ENCODE data around the gene FADS3.

Gene FADS3

GRCh38 chr11:61862714-61863547 is 28.4 kb downstream of the FADS3 start:
- in situ Hi-C loops (cut with HindIII; ENCODE audit: low sequenced_read_pairs), result no loop called here
- no peak for TF ChIP-seq CTCF (IDR thresholded peaks at IDR 0.05; ENCODE audit: low read depth, low read length)
- no peak overlapping the region for H3K4me3 ChIP-seq (ENCODE audit: low read depth, low read length)

GRCh38 chr11:61861634-61862033 is 29.7 kb downstream of the FADS3 start:
- DNase-seq (ENCODE audit: low read depth, low spot score), result no peak
- no peak for TF ChIP-seq CTCF (IDR thresholded peaks at IDR 0.05; ENCODE audit: low read depth, low read length)
- in situ Hi-C loops (cut with HindIII; ENCODE audit: low sequenced_read_pairs), result no loop called here
- H3K4me3 ChIP-seq (ENCODE audit: low read depth, low read length), result no peak overlapping the region

More at GRCh38 chr11:61862714-61863547, 28.4 kb downstream of the FADS3 start:
- DNase-seq (ENCODE audit: low read depth, low spot score), result no peak

GRCh38 chr11:61860054-61860903 is 31.1 kb downstream of the FADS3 start:
- TF ChIP-seq CTCF (IDR thresholded peaks at IDR 0.05; ENCODE audit: low read depth, low read length), result no peak
- in situ Hi-C loops (cut with HindIII; ENCODE audit: low sequenced_read_pairs), result no loop called here
- no peak overlapping the region for H3K4me3 ChIP-seq (ENCODE audit: low read depth, low read length)
- no peak for DNase-seq (ENCODE audit: low read depth, low spot score)

- no peak for TF ChIP-seq CTCF (IDR thresholded peaks at IDR 0.05; ENCODE audit: low read depth, low read length)
- in situ Hi-C loops (cut with HindIII; ENCODE audit: low sequenced_read_pairs), result no loop called here
Measured at GRCh38 chr11:61855939-61856680, 35.2 kb downstream of the FADS3 start.

GRCh38 chr11:61854966-61855714 is 36.2 kb downstream of the FADS3 start:
- in situ Hi-C loops (cut with HindIII; ENCODE audit: low sequenced_read_pairs), result no loop called here

More at GRCh38 chr11:61855939-61856680, 35.2 kb downstream of the FADS3 start:
- DNase-seq (ENCODE audit: low read depth, low spot score), result no peak
- H3K4me3 ChIP-seq (ENCODE audit: low read depth, low read length), result no peak overlapping the region

More at GRCh38 chr11:61854966-61855714, 36.2 kb downstream of the FADS3 start:
- TF ChIP-seq CTCF (IDR thresholded peaks at IDR 0.05; ENCODE audit: low read depth, low read length), result no peak
- H3K4me3 ChIP-seq (ENCODE audit: low read depth, low read length), result no peak overlapping the region
- DNase-seq (ENCODE audit: low read depth, low spot score), result no peak
